Ectodermal cell (in vitro differentiated cells): ENCODE results near the gene LYVE1.

Experiments
- H3K27ac ChIP-seq: 2 replicates; pipeline ENCODE4 v1.7.0; 2013; ENCODE audit warnings: mild to moderate bottlenecking, low read depth, low read length; ENCODE audit not compliant: insufficient read depth, poor library complexity, severe bottlenecking
- H3K27me3 ChIP-seq: 2 replicates; pipeline ENCODE4 v1.7.0; 2013; ENCODE audit warnings: mild to moderate bottlenecking, low read length; ENCODE audit not compliant: insufficient read depth, control insufficient read depth, poor library complexity, severe bottlenecking
- H3K36me3 ChIP-seq: one replicate; pipeline ENCODE4 v1.7.0; 2013; ENCODE audit warnings: low read length; ENCODE audit not compliant: control insufficient read depth, insufficient read depth
- H3K4me1 ChIP-seq: one replicate; pipeline ENCODE4 v1.7.0; 2013; ENCODE audit warnings: low read length; ENCODE audit not compliant: control insufficient read depth, insufficient read depth
- H3K4me3 ChIP-seq: 2 replicates; pipeline ENCODE4 v1.7.0; 2013; ENCODE audit warnings: low read depth, low read length, control low read depth; ENCODE audit not compliant: insufficient read depth
- H3K9me3 ChIP-seq: 2 replicates; pipeline ENCODE4 v1.7.0; 2013; ENCODE audit warnings: mild to moderate bottlenecking, low read length, moderate library complexity; ENCODE audit not compliant: control insufficient read depth
- WGBS, 2 experiments: methylation state at CpG; one replicate each; pipeline ENCODE4 v1.1.7; 2013; ENCODE audit warnings: missing lambda C conversion rate in 2 of 2; 5-methylcytosine and 5-hydroxymethylcytosine counted together

LYVE1 gene

GRCh38 chr11:10564030-10564429 lies 4.4 kb downstream of the LYVE1 start:
- H3K27me3 ChIP-seq: no peaks in the 10 kb centered on the region
- no peaks in the 10 kb centered on the region for H3K9me3 ChIP-seq
- 87 to 89% methylated on average over 3 of the region's 3 CpGs for WGBS, 2 experiments
- H3K27ac ChIP-seq: no peak overlapping the region
- H3K4me3 ChIP-seq: no peak overlapping the region
- H3K36me3 ChIP-seq: no peaks in the 10 kb centered on the region
- H3K4me1 ChIP-seq: no peaks in the 10 kb centered on the region

- WGBS, 2 experiments: 94 to 98% methylated on average over 1 of the region's 1 CpG
- no peaks in the 10 kb centered on the region for H3K36me3 ChIP-seq
- H3K4me1 ChIP-seq: no peaks in the 10 kb centered on the region
- no peak overlapping the region for H3K27ac ChIP-seq
- H3K9me3 ChIP-seq: no peaks in the 10 kb centered on the region
- H3K27me3 ChIP-seq: no peaks in the 10 kb centered on the region
- H3K4me3 ChIP-seq: no peak overlapping the region
Measured at GRCh38 chr11:10561947-10562346, 6.5 kb downstream of the LYVE1 start.

GRCh38 chr11:10561043-10561818 lies 7.2 kb downstream of the LYVE1 start:
- WGBS, 2 experiments: 78 to 88% methylated on average over 2 of the region's 3 CpGs
- H3K4me1 ChIP-seq: no peaks in the 10 kb centered on the region
- no peaks in the 10 kb centered on the region for H3K36me3 ChIP-seq
- no peaks in the 10 kb centered on the region for H3K27me3 ChIP-seq
- H3K4me3 ChIP-seq: no peak overlapping the region
- no peaks in the 10 kb centered on the region for H3K9me3 ChIP-seq
- H3K27ac ChIP-seq: no peak overlapping the region

- no peaks in the 10 kb centered on the region for H3K4me1 ChIP-seq
- no peaks in the 10 kb centered on the region for H3K9me3 ChIP-seq
- H3K27ac ChIP-seq: no peak overlapping the region
- whole genome bisulfite sequencing, 2 experiments: 88 to 90% methylated on average over 3 of the region's 3 CpGs
- no peaks in the 10 kb centered on the region for H3K27me3 ChIP-seq
- H3K4me3 ChIP-seq: no peak overlapping the region
- no peaks in the 10 kb centered on the region for H3K36me3 ChIP-seq
Measured at GRCh38 chr11:10558288-10558687, 10.2 kb downstream of the LYVE1 start.

- WGBS, 2 experiments: 90% methylated on average over 1 of the region's 1 CpG; no CpG with 5 or more reads in 1 of the 2 experiments
- H3K9me3 ChIP-seq: no peaks in the 10 kb centered on the region
- H3K36me3 ChIP-seq: no peaks in the 10 kb centered on the region
- H3K27ac ChIP-seq: no peak overlapping the region
- no peaks in the 10 kb centered on the region for H3K27me3 ChIP-seq
- no peaks in the 10 kb centered on the region for H3K4me1 ChIP-seq
- H3K4me3 ChIP-seq: no peak overlapping the region
Measured at GRCh38 chr11:10556590-10556989, 11.9 kb downstream of the LYVE1 start.

GRCh38 chr11:10551845-10552352 lies 16.6 kb downstream of the LYVE1 start:
- Histone ChIP-seq H3K9me3 (no peaks in the 10 kb centered on the region), H3K27ac (no peak overlapping the region), H3K27me3 (no peaks in the 10 kb centered on the region), H3K4me1 (no peaks in the 10 kb centered on the region), H3K36me3 (no peaks in the 10 kb centered on the region), H3K4me3 (no peak overlapping the region)
- WGBS, 2 experiments: 94 to 97% methylated on average over 3 of the region's 3 CpGs

GRCh38 chr11:10551290-10551592 lies 17.2 kb downstream of the LYVE1 start:
- H3K27me3 ChIP-seq: no peaks in the 10 kb centered on the region
- H3K4me1 ChIP-seq: no peaks in the 10 kb centered on the region
- no peak overlapping the region for H3K4me3 ChIP-seq
- no peak overlapping the region for H3K27ac ChIP-seq
- H3K36me3 ChIP-seq: no peaks in the 10 kb centered on the region
- 86% methylated on average over 4 of the region's 4 CpGs for WGBS, 2 experiments
- no peaks in the 10 kb centered on the region for H3K9me3 ChIP-seq

- no peaks in the 10 kb centered on the region for H3K4me1 ChIP-seq
Measured at GRCh38 chr11:10550503-10551289, 17.8 kb downstream of the LYVE1 start.

GRCh38 chr11:10544491-10545465 lies 23.7 kb downstream of the LYVE1 start:
- WGBS, 2 experiments: 91 to 94% methylated on average over 6 of the region's 7 CpGs
- peaks cover 5% of the 10 kb centered on the region for H3K4me1 ChIP-seq
- H3K27ac ChIP-seq: no peak overlapping the region
- H3K27me3 ChIP-seq: peaks cover 7% of the 10 kb centered on the region
- no peaks in the 10 kb centered on the region for H3K36me3 ChIP-seq
- H3K9me3 ChIP-seq: no peaks in the 10 kb centered on the region
- no peak overlapping the region for H3K4me3 ChIP-seq

More at GRCh38 chr11:10550503-10551289, 17.8 kb downstream of the LYVE1 start:
- Histone ChIP-seq H3K36me3 (no peaks in the 10 kb centered on the region), H3K27me3 (no peaks in the 10 kb centered on the region), H3K27ac (no peak overlapping the region), H3K9me3 (no peaks in the 10 kb centered on the region), H3K4me3 (no peak overlapping the region)
- 88 to 98% methylated on average over 3 of the region's 3 CpGs for WGBS, 2 experiments
